ENCODE data around the gene HCN1.

The HCN1 gene

GRCh38 chr5:45696206-45696836 lies at the start of gene HCN1:
HCN1 (minus strand) TSS chr5:45696380.
- DNase-seq = peak; percentile 45

GRCh38 chr5:45741110-45741509 lies 44.9 kb upstream of the HCN1 start:
- no peak for DNase-seq

- no peak for DNase-seq
These were observed 41.0 kb upstream of the HCN1 start for GRCh38 chr5:45737153-45737552.

- DNase-seq = no peak
These were observed 29.4 kb upstream of the HCN1 start for GRCh38 chr5:45725537-45725936.

- DNase-seq = no peak
These were observed 1.0 kb upstream of the HCN1 start for GRCh38 chr5:45697201-45697600.

GRCh38 chr5:45695804-45696156 lies 400 bp downstream of the HCN1 start:
- DNase-seq = no peak

GRCh38 chr5:45694971-45695803 lies 993 bp downstream of the HCN1 start:
- no peak for DNase-seq

GRCh38 chr5:45694255-45694814 lies 1.8 kb downstream of the HCN1 start:
- DNase-seq = no peak

- no peak for DNase-seq
These were observed 3.7 kb downstream of the HCN1 start for GRCh38 chr5:45692481-45692880.

- DNase-seq = no peak
These were observed 4.5 kb downstream of the HCN1 start for GRCh38 chr5:45691656-45692055.

- no peak for DNase-seq
These were observed 8.5 kb downstream of the HCN1 start for GRCh38 chr5:45687701-45688100.

GRCh38 chr5:45686620-45687019 lies 9.6 kb downstream of the HCN1 start:
- DNase-seq = no peak

GRCh38 chr5:45684118-45684517 lies 12.1 kb downstream of the HCN1 start:
- DNase-seq = no peak

- no peak for DNase-seq
These were observed 15.2 kb downstream of the HCN1 start for GRCh38 chr5:45680950-45681349.

- no peak for DNase-seq
These were observed 18.7 kb downstream of the HCN1 start for GRCh38 chr5:45677524-45677923.

GRCh38 chr5:45672271-45672670 lies 23.9 kb downstream of the HCN1 start:
- no peak for DNase-seq

GRCh38 chr5:45648744-45649143 lies 47.4 kb downstream of the HCN1 start:
- DNase-seq = no peak

- DNase-seq = no peak
These were observed 53.1 kb downstream of the HCN1 start for GRCh38 chr5:45643056-45643455.

- no peak for DNase-seq
These were observed 53.8 kb downstream of the HCN1 start for GRCh38 chr5:45642370-45642769.

GRCh38 chr5:45639040-45639439 lies 57.1 kb downstream of the HCN1 start:
- no peak for DNase-seq

- no peak for DNase-seq
These were observed 69.0 kb downstream of the HCN1 start for GRCh38 chr5:45627076-45627656.

- no peak for DNase-seq
These were observed 72.3 kb downstream of the HCN1 start for GRCh38 chr5:45623832-45624231.

- no peak for DNase-seq
These were observed 73.8 kb downstream of the HCN1 start for GRCh38 chr5:45622365-45622764.

- DNase-seq = no peak
These were observed 78.2 kb downstream of the HCN1 start for GRCh38 chr5:45617859-45618416.

All from inflammatory macrophage treated with lipopolysaccharide for 4 hours (primary cell).